LNCaP clone FGC (cell line): ENCODE data around the gene IZUMO1.

ENCODE experiments used
- DNase-seq: peaks from one replicate; pipeline ENCODE4 v3.0.0-alpha.2; 2011; ENCODE audit warnings: low read depth
- H3K4me3 ChIP-seq: 2 replicates; pipeline ENCODE4 v1.5.1; 2011; ENCODE audit warnings: mild to moderate bottlenecking, low read depth, low read length, control low read depth
- CTCF ChIP-seq: IDR thresholded peaks from 2 replicates; pipeline ENCODE4 v1.5.1; 2012; ENCODE audit warnings: mild to moderate bottlenecking; ENCODE audit not compliant: control insufficient read depth, insufficient read depth; ENCODE audit errors: extremely low read depth

Gene IZUMO1

GRCh38 chr19:48716562-48717291 lies 30.0 kb downstream of the IZUMO1 start:
- DNase-seq: no peak
- H3K4me3 ChIP-seq: no peak overlapping the region
- TF ChIP-seq CTCF: no peak

GRCh38 chr19:48715681-48716171 lies 31.0 kb downstream of the IZUMO1 start:
- H3K4me3 ChIP-seq: no peak overlapping the region
- no peak for TF ChIP-seq CTCF
- no peak for DNase-seq

DNA sequence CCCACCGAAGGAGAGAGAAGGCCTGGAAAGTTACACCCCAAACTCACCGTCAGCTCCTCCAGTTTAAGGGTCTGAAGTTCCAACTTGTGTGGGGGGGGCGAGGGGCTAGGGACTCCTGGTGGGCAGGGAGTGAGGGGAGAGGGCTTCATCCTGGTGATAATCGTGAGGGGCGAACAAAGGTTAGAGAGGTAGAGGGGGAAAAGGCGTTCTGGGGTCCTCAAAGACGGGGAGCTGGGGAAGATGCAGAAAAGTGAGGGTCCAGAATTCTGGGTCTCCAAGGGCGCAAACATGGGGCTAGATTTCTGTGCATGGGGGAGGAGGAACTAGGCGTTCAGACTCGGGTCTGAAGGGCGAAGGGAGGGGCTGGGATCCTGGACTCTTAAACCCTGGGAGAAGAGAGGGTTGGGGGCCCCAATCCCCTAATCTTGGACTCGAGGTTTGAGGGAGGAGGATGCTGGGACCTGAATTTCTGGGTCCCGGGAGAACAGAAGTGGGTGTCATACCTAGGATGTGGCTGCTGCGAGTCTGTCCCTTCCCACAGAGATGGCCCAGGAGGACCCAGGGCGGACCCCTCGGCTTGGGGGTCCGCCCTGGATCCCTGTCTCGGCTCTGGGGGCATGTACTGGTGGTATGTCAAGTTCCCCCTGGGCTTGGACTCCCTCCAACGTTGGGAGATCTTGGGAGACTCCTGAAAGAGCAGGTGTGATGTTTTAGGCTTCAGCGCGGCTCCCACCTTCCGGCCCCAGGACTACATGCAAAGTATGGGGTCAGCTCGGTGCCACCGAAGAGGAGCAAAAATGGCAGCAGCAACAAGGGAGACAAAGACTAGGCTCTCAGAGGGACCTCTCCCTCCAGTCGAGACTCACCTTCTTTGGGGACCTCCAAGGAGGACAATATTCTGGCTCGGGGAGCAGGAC lies 31.7 kb downstream of the IZUMO1 start:
- TF ChIP-seq CTCF: no peak
- H3K4me3 ChIP-seq: peak overlapping the region; percentile 68
- DNase-seq: no peak

GRCh38 chr19:48713864-48714755 lies 32.6 kb downstream of the IZUMO1 start:
- H3K4me3 ChIP-seq: peak overlapping the region; percentile 69
- DNase-seq: peak; percentile 93
- TF ChIP-seq CTCF: no peak

GRCh38 chr19:48713041-48713863 lies 33.5 kb downstream of the IZUMO1 start:
- peak overlapping the region; percentile 69 for H3K4me3 ChIP-seq
- no peak for TF ChIP-seq CTCF
- DNase-seq: no peak
